H1 (cell line): Measurements from ENCODE around the gene POU2F2. TPM values are rescaled to one million over a fixed set of nuclear protein-coding genes. Genes with fewer than 3 reads are reported as not detected.

ENCODE experiments used
- CTCF ChIA-PET: fragments of 300-600 bp; sonication (Branson Sonifier 250); formaldehyde crosslinking; loops from one replicate; lab custom pipeline; 2021; ENCODE audit not compliant: partially characterized antibody; lab: Charles Lee
- POLR2A ChIA-PET: fragments of 300-600 bp; sonication (Branson Sonifier 250); formaldehyde crosslinking; loops from one replicate; lab custom pipeline; 2021; ENCODE audit warnings: inconsistent platforms; ENCODE audit not compliant: partially characterized antibody; lab: Charles Lee
- DNase-seq, 2 experiments: peaks; one replicate each; pipeline versions ENCODE4 v3.0.0 to v3.0.0-alpha.2; 2010 to 2022; ENCODE audit warnings: low spot score in 2 of 2, low read depth in 1 of 2, mixed read lengths in 1 of 2
- FAIRE-seq: peaks from 2 replicates; lab custom pipeline; 2011; peaks lifted over from hg19 to GRCh38; lab: Jason Lieb, UNC
- H2AFZ ChIP-seq: 2 replicates; pipeline ENCODE4 v1.8.1; 2012; ENCODE audit warnings: low read length, inconsistent platforms
- H2AK5ac ChIP-seq: 2 replicates; pipeline ENCODE4 v1.6.1; 2013; ENCODE audit warnings: low read depth, low read length
- H2BK120ac ChIP-seq: replicated peaks from 2 replicates; pipeline ENCODE3; 2013; ENCODE audit warnings: low read depth, low read length, inconsistent platforms
- H2BK12ac ChIP-seq: 2 replicates; pipeline ENCODE4 v1.6.1; 2013; ENCODE audit warnings: low read depth, low read length
- H2BK15ac ChIP-seq: 2 replicates; pipeline ENCODE4 v1.6.1; 2013; ENCODE audit warnings: low read length
- H2BK20ac ChIP-seq: 2 replicates; pipeline ENCODE4 v1.6.1; 2013; ENCODE audit warnings: low read length
- H2BK5ac ChIP-seq: 2 replicates; pipeline ENCODE4 v1.6.1; 2013; ENCODE audit warnings: low read depth, low read length
- H3K14ac ChIP-seq: 2 replicates; pipeline ENCODE4 v1.6.1; 2013; ENCODE audit warnings: inconsistent platforms; ENCODE audit not compliant: insufficient read length
- H3K18ac ChIP-seq: 2 replicates; pipeline ENCODE4 v1.6.1; 2013; ENCODE audit warnings: low read length; ENCODE audit errors: extremely low read depth
- H3K23ac ChIP-seq: 2 replicates; pipeline ENCODE4 v1.6.1; 2013; ENCODE audit warnings: inconsistent platforms; ENCODE audit not compliant: insufficient read length
- H3K23me2 ChIP-seq: 2 replicates; pipeline ENCODE4 v1.6.1; 2013; ENCODE audit warnings: low read depth, low read length
- H3K27ac ChIP-seq: 2 replicates; pipeline ENCODE4 v1.6.1; 2011; ENCODE audit warnings: low read depth, low read length, inconsistent platforms
- H3K27me3 ChIP-seq, 4 experiments: replicated peaks in 1 of 4; 1 replicate in 1 of 4; 2 replicates in 3 of 4; pipeline versions ENCODE4 v1.6.1 to v1.8.1; 2011 to 2013; ENCODE audit warnings: low read length in 3 of 4, mild to moderate bottlenecking in 3 of 4, inconsistent platforms in 2 of 4, mixed read lengths in 2 of 4, moderate library complexity in 1 of 4; ENCODE audit not compliant: control insufficient read depth in 3 of 4, insufficient read depth in 3 of 4; ENCODE audit errors: extremely low read depth in 1 of 4
- H3K36me3 ChIP-seq, 4 experiments: 2 replicates each; pipeline versions ENCODE4 v1.6.1 to v1.8.1; 2011 to 2013; ENCODE audit warnings: mild to moderate bottlenecking in 4 of 4, low read length in 3 of 4, moderate library complexity in 2 of 4, control low read depth in 1 of 4, inconsistent platforms in 1 of 4; ENCODE audit not compliant: insufficient read depth in 4 of 4, control insufficient read depth in 2 of 4
- H3K4ac ChIP-seq: replicated peaks from 2 replicates; pipeline ENCODE3; 2013; ENCODE audit warnings: low read length, low read depth, mixed read lengths, inconsistent platforms; ENCODE audit not compliant: insufficient read length
- H3K4me1 ChIP-seq, 4 experiments: replicated peaks in 1 of 4; 1 replicate in 1 of 4; 2 replicates in 3 of 4; pipeline versions ENCODE4 v1.6.1 to v1.8.1; 2011 to 2013; ENCODE audit warnings: low read length in 3 of 4, inconsistent platforms in 2 of 4, mixed read lengths in 1 of 4; ENCODE audit not compliant: insufficient read depth in 4 of 4, control insufficient read depth in 3 of 4
- H3K4me2 ChIP-seq, 2 experiments: 2 replicates each; pipeline versions ENCODE4 v1.6.1 to v1.8.1; 2011 to 2013; ENCODE audit warnings: low read depth in 2 of 2, low read length in 2 of 2, control low read depth in 1 of 2, inconsistent platforms in 1 of 2, mild to moderate bottlenecking in 1 of 2; ENCODE audit not compliant: insufficient read depth in 1 of 2
- H3K4me3 ChIP-seq, 4 experiments: fragments of 200-600, 300-600 bp in 1 of 4; sonication (generic), shearing (Covaris generic), sonication (Bioruptor Twin) in 1 of 4; 2 replicates each; pipeline versions ENCODE4 v1.5.1 to v1.8.1; 2011 to 2016; ENCODE audit warnings: low read length in 4 of 4, low read depth in 3 of 4, control low read depth in 2 of 4, inconsistent platforms in 2 of 4, mild to moderate bottlenecking in 2 of 4, mixed read lengths in 1 of 4, moderate library complexity in 1 of 4; ENCODE audit not compliant: insufficient read depth in 2 of 4; ENCODE audit errors: extremely low read depth in 1 of 4
- H3K56ac ChIP-seq: replicated peaks from 2 replicates; pipeline ENCODE3; 2013; ENCODE audit warnings: low read depth, mild to moderate bottlenecking, mixed read lengths, low read length, inconsistent platforms; ENCODE audit not compliant: insufficient read length
- H3K79me1 ChIP-seq: 2 replicates; pipeline ENCODE4 v1.6.1; 2013; ENCODE audit warnings: low read depth, low read length, control low read depth
- H3K79me2 ChIP-seq, 2 experiments: 2 replicates each; pipeline versions ENCODE4 v1.6.1 to v1.8.1; 2012 to 2013; ENCODE audit warnings: low read length in 2 of 2, mild to moderate bottlenecking in 2 of 2, inconsistent platforms in 1 of 2; ENCODE audit not compliant: insufficient read depth in 2 of 2, control insufficient read depth in 1 of 2
- H3K9ac ChIP-seq, 4 experiments: replicated peaks in 1 of 4; 1 replicate in 1 of 4; 2 replicates in 3 of 4; pipeline versions ENCODE4 v1.6.1 to v1.8.1; 2011 to 2013; ENCODE audit warnings: low read depth in 3 of 4, low read length in 3 of 4, control low read depth in 2 of 4, mild to moderate bottlenecking in 2 of 4, moderate library complexity in 2 of 4, inconsistent platforms in 1 of 4; ENCODE audit errors: extremely low read depth in 1 of 4
- H3K9me3 ChIP-seq, 2 experiments: 2 replicates each; pipeline versions ENCODE4 v1.6.1 to v1.8.1; 2012 to 2013; ENCODE audit warnings: mild to moderate bottlenecking in 2 of 2, moderate library complexity in 2 of 2, control low read depth in 1 of 2, inconsistent platforms in 1 of 2, low read depth in 1 of 2, low read length in 1 of 2, mixed read lengths in 1 of 2; ENCODE audit not compliant: insufficient read depth in 2 of 2
- H4K20me1 ChIP-seq, 2 experiments: replicated peaks in 1 of 2; 2 replicates each; pipeline versions ENCODE3 to v1.8.1; 2011 to 2013; ENCODE audit warnings: inconsistent platforms in 2 of 2, low read length in 2 of 2, mild to moderate bottlenecking in 1 of 2; ENCODE audit not compliant: insufficient read depth in 2 of 2, control insufficient read depth in 1 of 2
- H4K5ac ChIP-seq: 2 replicates; pipeline ENCODE4 v1.6.1; 2013; ENCODE audit warnings: low read length, low read depth, mixed read lengths, inconsistent platforms; ENCODE audit not compliant: insufficient read length
- H4K8ac ChIP-seq: 2 replicates; pipeline ENCODE4 v1.8.0; 2013; ENCODE audit warnings: mild to moderate bottlenecking, moderate library complexity, low read length, inconsistent platforms; ENCODE audit not compliant: insufficient read depth; ENCODE audit errors: extremely low read depth
- H4K91ac ChIP-seq: replicated peaks from 2 replicates; pipeline ENCODE3; 2013; ENCODE audit warnings: low read length, mixed read lengths, inconsistent platforms; ENCODE audit not compliant: insufficient read length
- BACH1 ChIP-seq: IDR thresholded peaks from 2 replicates; pipeline ENCODE4 v1.6.1; 2012; ENCODE audit warnings: low read length, improper control_type of control experiment
- CHD1 ChIP-seq: IDR thresholded peaks from 2 replicates; pipeline ENCODE4 v1.6.1; 2012; ENCODE audit warnings: low read depth, low read length, improper control_type of control experiment
- JUND ChIP-seq: IDR thresholded peaks from 2 replicates; pipeline ENCODE4 v1.6.1; 2011; ENCODE audit warnings: mild to moderate bottlenecking, improper control_type of control experiment, low read length
- NANOG ChIP-seq: IDR thresholded peaks from 2 replicates; pipeline ENCODE4 v1.6.1; 2011; ENCODE audit warnings: low read length, low read depth, mild to moderate bottlenecking, inconsistent platforms; ENCODE audit not compliant: insufficient read depth, poor library complexity, severe bottlenecking
- PHF8 ChIP-seq: fragments of 200-600 bp; sonication (generic); conservative IDR thresholded peaks from 2 replicates; pipeline ENCODE4 v1.7.1; 2012; ENCODE audit warnings: low read depth, mild to moderate bottlenecking, inconsistent platforms, low read length, moderate library complexity
- POLR2A ChIP-seq, 2 experiments: IDR thresholded peaks; 1 replicate in 1 of 2; 2 replicates in 1 of 2; pipeline ENCODE4 v1.6.1; 2011; ENCODE audit warnings: low read depth in 2 of 2, low read length in 2 of 2, mild to moderate bottlenecking in 2 of 2; ENCODE audit errors: control extremely low read depth in 1 of 2
- RNF2 ChIP-seq: fragments of 200-900, 300-1000 bp; sonication (generic); IDR thresholded peaks from 2 replicates; pipeline ENCODE4 v1.7.1; 2016; ENCODE audit warnings: borderline replicate concordance, low read depth, mild to moderate bottlenecking, antibody characterized with exemption, low read length; ENCODE audit not compliant: poor library complexity, severe bottlenecking; ENCODE audit errors: missing control alignments
- YY1 ChIP-seq: IDR thresholded peaks from 2 replicates; pipeline ENCODE4 v1.6.1; 2011; ENCODE audit warnings: low read depth, mild to moderate bottlenecking, low read length
- WGBS, 2 experiments: shearing (Covaris generic) in 1 of 2; methylation state at CpG; one replicate each; pipeline versions ENCODE4 v1.1.6 to v1.1.7; 2013 to 2015; ENCODE audit warnings: low lambda C conversion rate in 2 of 2, mixed read lengths in 2 of 2, inconsistent platforms in 1 of 2, low coverage in 1 of 2, missing lambda C conversion rate in 1 of 2; ENCODE audit not compliant: insufficient replicate concordance in 2 of 2, insufficient coverage in 1 of 2, insufficient read length in 1 of 2; ENCODE audit errors: extremely low coverage in 1 of 2, missing lambda C conversion rate in 1 of 2; 5-methylcytosine and 5-hydroxymethylcytosine counted together
- polyA plus RNA-seq, 7 experiments: library from polyadenylated mRNA; depleted of rRNA in 3 of 7; stranded (reverse) in 5 of 7; unstranded in 2 of 7; fragments of >200 nt in 5 of 7; fragments of 200-250 nt in 2 of 7; gene quantifications; 1 replicate in 5 of 7; 2 replicates in 1 of 7; 4 replicates in 1 of 7; pipeline versions ENCODE4 v1.2.1 to v1.2.3, GENCODE V29; 2011 to 2013; ENCODE audit warnings: missing spikeins in 2 of 7, mixed read lengths in 2 of 7
- total RNA-seq: library from RNA; stranded (reverse); fragmentation: NEBNext Ultra II Directional; extraction: Animal tissue kit (Norgen Biotek cat#: 25700); gene quantifications from 2 replicates; pipeline ENCODE4 v1.2.1, GENCODE V29; 2021

The POU2F2 gene
- total and polyA plus RNA-seq, 2 of the 8 experiments (the other 6 are each of a cell fraction or from before 2014, with no cell fraction given) = 5.0 to 6.1 TPM

DNA sequence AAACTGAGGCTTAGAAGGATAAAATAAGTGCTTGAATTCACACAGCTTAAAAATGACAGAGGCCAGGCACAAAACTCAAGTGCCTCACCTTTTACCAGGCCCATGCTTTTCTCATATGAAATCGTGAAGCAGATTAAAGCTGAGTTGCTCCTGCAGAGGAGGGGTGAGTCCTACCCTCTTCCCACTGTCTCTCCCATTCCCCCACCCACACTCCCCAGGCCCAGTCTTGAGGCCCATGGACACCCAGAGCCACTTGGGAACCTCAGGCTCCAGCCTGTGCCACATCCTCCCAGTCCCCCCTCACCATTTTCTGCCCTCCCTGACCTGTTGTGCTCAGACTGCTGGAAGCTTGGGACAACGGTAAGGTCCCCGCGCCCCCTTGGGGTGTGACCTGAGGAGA, 38.7 kb downstream of the POU2F2 start:
- H3K9me3 ChIP-seq = no peaks in the 10 kb centered on the region
- H3K4me1 ChIP-seq = peaks cover 0 to 18% (median 4%) of the 10 kb centered on the region in 4 experiments; a peak in 6 of 7 replicates
- H3K79me1 ChIP-seq = no peaks in the 10 kb centered on the region
- no peak overlapping the region for H2BK120ac ChIP-seq
- H3K14ac ChIP-seq = no peak overlapping the region
- FAIRE-seq (no peak), DNase-seq (no peak)
- no peaks in the 10 kb centered on the region for H3K36me3 ChIP-seq
- peaks cover 0 to 1% of the 10 kb centered on the region in 2 experiments for H4K20me1 ChIP-seq
- no peak overlapping the region for H2AK5ac ChIP-seq
- H4K5ac ChIP-seq = no peak overlapping the region
- WGBS, 2 experiments = 94% methylated on average over 4 of the region's 4 CpGs; no CpG with 5 or more reads in 1 of the 2 experiments
- no peak overlapping the region; a peak in 1 of 7 replicates for H3K9ac ChIP-seq
- H3K23me2 ChIP-seq = peaks cover 2% of the 10 kb centered on the region; the same call in 1 of the 2 replicates
- H3K4me3 ChIP-seq = no peak overlapping the region
- no peak overlapping the region for H3K4me2 ChIP-seq
- H2BK20ac ChIP-seq = no peak overlapping the region
- no peak overlapping the region for H3K4ac ChIP-seq
- POLR2A ChIA-PET = interaction anchor here (1.0 to 1.6 kb wide), 4 partner anchors 8 to 126 kb away, joined by 3 to 6 read pairs (median 3); no protein-coding TSS in a partner anchor
- no peak for TF ChIP-seq NANOG
- TF ChIP-seq POLR2A (IDR thresholded peaks at IDR 0.05; ENCODE audit: control extremely low read depth in 1 of 2, low read depth in 2 of 2, low read length in 2 of 2) = no peak
- TF ChIP-seq CHD1 = no peak
- no peak for TF ChIP-seq RNF2
- no peak for TF ChIP-seq JUND
- TF ChIP-seq PHF8 = no peak
- TF ChIP-seq BACH1 = no peak
- no peak for TF ChIP-seq YY1
- no peak overlapping the region for H3K56ac ChIP-seq
- CTCF ChIA-PET = interaction anchor here (0.7 to 4.4 kb wide), 5 partner anchors 8 to 59 kb away, joined by 3 to 33 read pairs (median 8); no protein-coding TSS in a partner anchor
- no peak overlapping the region for H3K18ac ChIP-seq
- H3K27ac ChIP-seq = no peak overlapping the region
- H3K27me3 ChIP-seq = peaks cover 0 to 5% (median 2%) of the 10 kb centered on the region in 4 experiments; a peak in 2 of 7 replicates
- no peak overlapping the region for H2BK5ac ChIP-seq
- H3K79me2 ChIP-seq = no peaks in the 10 kb centered on the region
- no peak overlapping the region; the same call in 1 of the 2 replicates for H4K8ac ChIP-seq
- H3K23ac ChIP-seq = no peak overlapping the region
- no peak overlapping the region for H2BK12ac ChIP-seq
- no peak overlapping the region for H4K91ac ChIP-seq
- no peak overlapping the region for H2BK15ac ChIP-seq
- H2AFZ ChIP-seq = no peak overlapping the region
